Panc1 (cell line): ENCODE results near the gene KIF26B. TPM values are rescaled to one million over a fixed set of nuclear protein-coding genes. Genes with fewer than 3 reads are reported as not detected.

ENCODE experiments used
- ATAC-seq: fragments of 200-7000 bp; cut with Tn5 transposase; 2 replicates; pipeline ENCODE4 v1.9.1; 2020; ENCODE audit warnings: mild to moderate bottlenecking, moderate library complexity
- BruUV-seq: library from RNA; stranded (reverse); fragments of 400-500 nt; replicated peaks from 2 replicates; lab custom pipeline; 2021; lab: Mats Ljungman, UMichigan
- CTCF ChIA-PET: fragments of 300-600 bp; sonication (Branson Sonifier 250); formaldehyde crosslinking; loops from one replicate; lab custom pipeline; 2022; ENCODE audit warnings: antibody characterized with exemption; lab: Charles Lee
- POLR2A ChIA-PET: fragments of 300-600 bp; sonication (Branson Sonifier 250); formaldehyde crosslinking; loops from one replicate; lab custom pipeline; 2022; ENCODE audit warnings: antibody characterized with exemption; lab: Charles Lee
- DNase-seq: peaks from one replicate; pipeline ENCODE4 v3.0.0-alpha.2; 2010; ENCODE audit warnings: low read depth, low spot score
- H3K27ac ChIP-seq: 2 replicates; pipeline ENCODE4 v1.5.1; 2011; ENCODE audit warnings: mild to moderate bottlenecking, low read length, inconsistent platforms
- H3K27me3 ChIP-seq: fragments of 200-500 bp; sonication (Bioruptor generic); 2 replicates; pipeline ENCODE4 v1.6.0; 2014; ENCODE audit warnings: low read length, inconsistent platforms; ENCODE audit not compliant: control insufficient read depth, insufficient read depth
- H3K36me3 ChIP-seq: fragments of 200-500 bp; sonication (Bioruptor generic); 2 replicates; pipeline ENCODE4 v1.5.1; 2014; ENCODE audit warnings: inconsistent platforms, mild to moderate bottlenecking, low read length, moderate library complexity; ENCODE audit not compliant: control insufficient read depth, insufficient read depth
- H3K4me1 ChIP-seq: 2 replicates; pipeline ENCODE4 v1.5.1; 2011; ENCODE audit warnings: inconsistent platforms, mild to moderate bottlenecking, low read length, moderate library complexity; ENCODE audit not compliant: control insufficient read depth, insufficient read depth
- H3K4me3 ChIP-seq, 2 experiments: 2 replicates each; pipeline ENCODE4 v1.5.1; 2011 to 2012; ENCODE audit warnings: low read depth in 2 of 2, low read length in 2 of 2, mild to moderate bottlenecking in 2 of 2, inconsistent platforms in 1 of 2, moderate library complexity in 1 of 2
- H3K9me3 ChIP-seq: fragments of 200-500 bp; sonication (Bioruptor generic); 2 replicates; pipeline ENCODE4 v1.5.1; 2014; ENCODE audit warnings: low read depth, mild to moderate bottlenecking, inconsistent platforms, low read length, moderate library complexity; ENCODE audit not compliant: control insufficient read depth, insufficient read depth
- POLR2AphosphoS5 ChIP-seq: IDR thresholded peaks from 2 replicates; pipeline ENCODE4 v1.6.1; 2012; ENCODE audit warnings: mild to moderate bottlenecking, low read depth, low read length, moderate library complexity
- REST ChIP-seq, 2 experiments: IDR thresholded peaks; 2 replicates each; pipeline ENCODE4 v1.6.1; 2011 to 2012; ENCODE audit warnings: low read depth in 2 of 2, control low read depth in 1 of 2, low read length in 1 of 2, mild to moderate bottlenecking in 1 of 2, moderate library complexity in 1 of 2; ENCODE audit not compliant: insufficient read depth in 1 of 2
- SIN3A ChIP-seq: IDR thresholded peaks from 2 replicates; pipeline ENCODE4 v1.6.1; 2012; ENCODE audit warnings: low read depth, mild to moderate bottlenecking, low read length, moderate library complexity, borderline replicate concordance; ENCODE audit not compliant: insufficient read depth
- TCF7L2 ChIP-seq: IDR thresholded peaks from 2 replicates; pipeline ENCODE4 v1.6.1; 2011; ENCODE audit warnings: mild to moderate bottlenecking, low read depth, low read length, inconsistent platforms
- in situ Hi-C: cut with HindIII; loops from 2 replicates; pipeline ENCODE4 v1.10.0; 2016; ENCODE audit warnings: low sequenced_read_pairs, low pct_unique_long_range_greater_than_20kb
- intact Hi-C: fragments of 100-400 bp; cut with micrococcal nuclease; formaldehyde crosslinking; loops from one replicate; pipeline ENCODE4 v1.10.0; 2022; ENCODE audit not compliant: unreplicated experiment
- total RNA-seq: library from RNA; stranded (reverse); gene quantifications from one replicate; pipeline ENCODE4 v1.2.1, GENCODE V29; 2021; ENCODE audit not compliant: unreplicated experiment
- TF ChIP-seq, protein P1 (sequence below): fragments of 450-650 bp; IDR thresholded peaks from 2 replicates; pipeline ENCODE4 v1.5.1; 2017; ENCODE audit warnings: mild to moderate bottlenecking

KIF26B gene
- total RNA-seq, 1 experiment from 2014 or later: 0.33 TPM

DNA sequence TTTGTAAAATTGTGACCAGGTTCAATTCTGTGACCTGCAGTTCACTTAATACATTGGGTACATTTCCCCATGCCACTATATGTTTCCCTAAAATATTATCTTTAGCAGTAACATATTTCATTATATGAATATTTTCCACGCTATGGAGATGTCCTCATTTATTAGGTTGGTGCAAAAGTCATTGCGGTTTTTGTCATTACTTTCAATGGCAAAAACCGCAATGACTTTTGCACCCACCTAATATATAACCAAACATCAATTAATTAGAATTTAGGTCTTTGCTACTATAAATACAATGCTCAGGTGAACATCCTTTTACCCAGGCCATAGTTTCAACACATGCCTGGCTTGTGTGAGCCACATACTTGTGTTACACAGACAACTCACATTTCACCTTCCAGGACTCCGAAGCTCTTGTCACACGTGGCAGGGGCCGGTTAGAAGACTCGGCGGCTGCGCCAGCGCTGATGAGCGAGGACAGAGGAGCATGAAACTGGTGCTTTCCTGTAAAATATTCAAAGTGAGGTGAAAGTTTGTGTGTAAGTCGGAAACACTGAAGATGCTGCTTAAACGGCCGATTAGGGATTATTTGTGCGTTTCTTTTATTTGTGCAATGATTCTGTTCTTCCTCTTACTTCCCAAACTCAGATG lies 215.5 kb downstream of the KIF26B start:
- POLR2A ChIA-PET: no interaction called here
- H3K4me3 ChIP-seq: no peak overlapping the region
- intact Hi-C loops: no loop called here
- CTCF ChIA-PET: no interaction called here
- TF ChIP-seq REST (IDR thresholded peaks at IDR 0.05; ENCODE audit: insufficient read depth in 1 of 2, low read depth in 2 of 2, low read length in 1 of 2) (no peak), TCF7L2 (no peak), POLR2AphosphoS5 (no peak), SIN3A (no peak)
- TF ChIP-seq, protein P1, sequence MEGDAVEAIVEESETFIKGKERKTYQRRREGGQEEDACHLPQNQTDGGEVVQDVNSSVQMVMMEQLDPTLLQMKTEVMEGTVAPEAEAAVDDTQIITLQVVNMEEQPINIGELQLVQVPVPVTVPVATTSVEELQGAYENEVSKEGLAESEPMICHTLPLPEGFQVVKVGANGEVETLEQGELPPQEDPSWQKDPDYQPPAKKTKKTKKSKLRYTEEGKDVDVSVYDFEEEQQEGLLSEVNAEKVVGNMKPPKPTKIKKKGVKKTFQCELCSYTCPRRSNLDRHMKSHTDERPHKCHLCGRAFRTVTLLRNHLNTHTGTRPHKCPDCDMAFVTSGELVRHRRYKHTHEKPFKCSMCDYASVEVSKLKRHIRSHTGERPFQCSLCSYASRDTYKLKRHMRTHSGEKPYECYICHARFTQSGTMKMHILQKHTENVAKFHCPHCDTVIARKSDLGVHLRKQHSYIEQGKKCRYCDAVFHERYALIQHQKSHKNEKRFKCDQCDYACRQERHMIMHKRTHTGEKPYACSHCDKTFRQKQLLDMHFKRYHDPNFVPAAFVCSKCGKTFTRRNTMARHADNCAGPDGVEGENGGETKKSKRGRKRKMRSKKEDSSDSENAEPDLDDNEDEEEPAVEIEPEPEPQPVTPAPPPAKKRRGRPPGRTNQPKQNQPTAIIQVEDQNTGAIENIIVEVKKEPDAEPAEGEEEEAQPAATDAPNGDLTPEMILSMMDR: no peak
- in situ Hi-C loops: no loop called here
- no TSS peak for BruUV-seq
- H3K27me3 ChIP-seq: no peaks in the 10 kb centered on the region
- H3K4me1 ChIP-seq: no peaks in the 10 kb centered on the region
- ATAC-seq (no peak), DNase-seq (no peak)
- no peak overlapping the region for H3K27ac ChIP-seq
- no peaks in the 10 kb centered on the region for H3K36me3 ChIP-seq
- no peaks in the 10 kb centered on the region for H3K9me3 ChIP-seq

DNA sequence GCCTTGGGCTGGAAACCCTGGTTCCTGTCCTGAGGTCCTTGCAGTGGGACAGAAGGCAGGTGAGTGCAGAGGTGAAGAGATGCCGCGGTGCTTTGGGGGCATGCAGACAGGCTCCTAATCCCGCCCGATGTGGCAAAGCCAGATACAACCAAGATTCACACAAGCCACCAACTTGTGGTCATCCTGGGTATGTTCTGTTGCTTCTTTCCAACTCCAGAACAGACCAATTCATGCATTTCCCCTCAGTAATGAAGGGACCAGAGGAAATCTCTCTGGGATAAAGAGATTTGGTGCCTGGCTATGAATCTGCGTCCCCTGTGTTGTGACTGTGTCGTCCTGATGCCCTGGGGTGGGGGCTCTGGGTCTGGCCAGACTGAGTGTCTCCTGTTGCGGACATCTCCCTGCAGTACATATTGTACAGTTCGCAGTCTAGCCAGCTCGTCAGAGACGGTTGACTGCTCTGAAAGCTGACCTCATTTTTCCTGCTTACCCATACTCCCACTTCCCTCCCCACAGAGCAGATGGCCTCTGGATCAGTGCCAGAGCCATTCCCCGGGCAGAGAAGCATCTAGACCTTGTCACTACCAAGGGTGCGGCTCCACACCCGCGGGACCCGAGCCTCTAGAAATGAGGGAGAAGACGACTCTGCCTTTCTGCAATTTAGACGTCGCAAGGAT lies 216.3 kb downstream of the KIF26B start:
- in situ Hi-C loops: no loop called here
- H3K4me1 ChIP-seq: no peaks in the 10 kb centered on the region
- POLR2A ChIA-PET: no interaction called here
- BruUV-seq: no TSS peak
- no peaks in the 10 kb centered on the region for H3K27me3 ChIP-seq
- DNase-seq (no peak), ATAC-seq (no peak)
- H3K4me3 ChIP-seq: no peak overlapping the region
- no peaks in the 10 kb centered on the region for H3K36me3 ChIP-seq
- CTCF ChIA-PET: no interaction called here
- no peak overlapping the region for H3K27ac ChIP-seq
- intact Hi-C loops: no loop called here
- no peak for TF ChIP-seq TCF7L2
- no peak for TF ChIP-seq REST (IDR thresholded peaks at IDR 0.05; ENCODE audit: insufficient read depth in 1 of 2, low read depth in 2 of 2, low read length in 1 of 2)
- TF ChIP-seq SIN3A: no peak
- TF ChIP-seq, protein P1: no peak
- TF ChIP-seq POLR2AphosphoS5: no peak
- H3K9me3 ChIP-seq: no peaks in the 10 kb centered on the region
